HG03460 (cell line): Measurements from ENCODE around the gene NUP214.
"Not testable (repeated sequence)": the region's sequence is repeated elsewhere in the genome, so short reads cannot be mapped to it uniquely, and the experiment has no call there.

Experiments used
- ATAC-seq: cut with Tn5 transposase; IDR thresholded peaks from one replicate; pipeline ENCODE4 v1.9.1; 2021; ENCODE audit not compliant: unreplicated experiment

The NUP214 gene

DNA sequence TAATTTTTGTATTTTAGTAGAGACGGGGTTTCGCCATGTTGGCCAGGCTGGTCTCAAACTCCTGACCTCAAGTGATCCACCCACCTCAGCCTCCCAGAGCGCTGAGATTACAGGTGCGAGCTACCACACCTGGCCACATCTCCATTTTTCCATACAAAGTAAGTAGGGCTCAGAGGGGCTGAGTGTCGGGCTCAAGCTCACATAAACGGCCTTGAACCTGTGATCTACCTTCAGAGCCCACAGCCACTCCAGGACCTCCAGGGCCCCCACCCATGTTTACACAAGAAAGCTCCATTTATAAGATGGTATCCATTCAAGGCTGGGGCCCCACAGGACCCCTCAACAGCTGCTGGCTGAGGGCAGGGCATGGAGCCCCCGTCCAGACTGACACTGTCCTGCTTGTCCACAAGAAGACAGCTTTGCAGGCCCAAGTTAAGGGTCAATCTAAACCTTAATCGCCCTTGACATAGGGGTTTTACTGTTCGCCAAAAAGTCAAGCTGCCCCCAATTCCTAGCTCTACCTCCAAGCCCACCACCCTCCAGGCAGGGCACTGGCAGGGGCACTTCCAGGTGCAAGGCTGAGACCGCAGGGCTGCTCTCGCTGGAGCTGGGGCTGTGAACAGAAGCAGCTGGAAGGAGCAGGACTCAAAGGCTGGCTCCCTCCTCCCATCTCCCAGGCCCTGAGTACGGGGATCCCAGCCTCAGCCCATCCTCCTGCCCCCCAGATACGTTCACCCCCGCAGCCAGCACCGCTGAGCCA lies 132.1 kb downstream of the NUP214 start:
- no peak for ATAC-seq

DNA sequence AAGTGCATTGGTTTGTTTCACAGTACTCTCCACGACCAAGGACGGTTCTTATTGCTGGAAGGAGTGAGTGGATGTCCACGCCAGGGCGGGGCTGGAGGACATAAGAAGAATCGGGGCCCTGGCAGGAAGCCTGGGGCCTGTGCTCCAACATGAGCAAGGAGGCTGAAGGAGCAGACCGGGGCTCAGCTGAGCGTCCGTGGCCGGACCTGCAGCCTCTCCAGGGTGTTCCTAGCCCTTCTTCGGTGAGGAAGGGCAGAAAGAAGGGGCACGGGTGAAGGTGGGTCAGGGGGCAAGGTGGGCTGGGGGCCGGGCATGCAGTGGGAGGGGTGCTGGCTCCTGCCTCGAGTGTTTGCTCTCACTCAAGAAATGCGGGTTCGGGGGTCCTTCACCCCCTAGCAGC lies 132.8 kb downstream of the NUP214 start:
- ATAC-seq, result no peak

DNA sequence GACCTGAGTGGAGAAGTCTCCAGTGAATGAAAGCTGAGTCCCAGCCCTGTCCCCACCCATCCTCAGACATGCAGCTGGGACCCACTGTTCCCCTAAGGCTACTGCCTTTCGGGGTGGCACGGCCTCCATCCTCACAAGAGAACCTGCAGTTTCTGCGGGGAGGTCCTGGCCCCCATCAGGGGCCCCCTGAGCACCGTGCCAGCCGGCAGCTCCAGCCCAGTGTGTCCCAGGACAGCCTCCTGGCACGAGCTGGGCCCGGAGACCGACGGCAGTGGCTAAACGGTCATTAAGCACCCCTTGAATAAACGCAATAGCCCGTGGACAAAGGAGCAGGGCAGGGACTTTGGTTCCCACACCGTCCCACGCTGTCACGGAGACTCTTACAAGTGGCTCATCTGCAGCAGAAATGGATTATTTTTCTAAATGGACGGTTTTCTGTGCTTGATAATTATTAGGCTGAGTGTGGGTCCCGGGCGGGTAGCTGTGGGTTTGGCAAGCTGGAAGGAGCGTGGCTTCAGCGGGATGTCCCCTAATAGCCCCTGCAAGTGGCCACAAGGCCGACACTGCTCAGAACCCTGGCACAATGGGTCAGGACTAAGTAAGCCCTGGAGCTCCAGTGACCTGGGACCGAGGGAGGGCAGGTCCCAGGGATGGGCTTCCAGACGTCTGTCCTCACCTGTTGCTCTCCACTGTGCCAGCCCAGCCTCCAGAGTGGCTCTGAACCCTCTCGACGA lies 133.5 kb downstream of the NUP214 start:
- no peak for ATAC-seq

DNA sequence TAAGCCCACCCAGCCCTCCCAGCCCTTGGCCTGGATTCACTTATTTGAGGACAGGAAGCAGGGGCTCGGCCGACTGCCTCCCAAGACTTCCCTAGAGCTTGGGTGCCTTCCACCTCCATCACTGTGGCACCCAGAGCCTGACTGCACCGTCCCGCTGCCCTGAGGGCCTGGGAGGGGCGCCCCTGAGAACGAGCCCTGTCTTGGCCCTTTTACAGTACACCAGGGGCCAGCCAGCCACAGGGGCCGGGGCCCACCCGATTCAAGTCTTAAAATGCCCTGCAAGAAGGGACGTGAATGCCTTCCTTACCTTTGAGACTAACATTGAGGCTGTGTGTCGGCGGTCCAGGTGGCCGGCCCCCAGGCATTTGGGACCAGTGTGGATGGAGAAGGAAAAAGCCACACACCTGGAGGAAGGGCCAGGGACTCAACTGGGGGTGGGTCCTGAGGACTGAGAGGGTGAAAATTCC lies 134.1 kb downstream of the NUP214 start:
- no peak for ATAC-seq

DNA sequence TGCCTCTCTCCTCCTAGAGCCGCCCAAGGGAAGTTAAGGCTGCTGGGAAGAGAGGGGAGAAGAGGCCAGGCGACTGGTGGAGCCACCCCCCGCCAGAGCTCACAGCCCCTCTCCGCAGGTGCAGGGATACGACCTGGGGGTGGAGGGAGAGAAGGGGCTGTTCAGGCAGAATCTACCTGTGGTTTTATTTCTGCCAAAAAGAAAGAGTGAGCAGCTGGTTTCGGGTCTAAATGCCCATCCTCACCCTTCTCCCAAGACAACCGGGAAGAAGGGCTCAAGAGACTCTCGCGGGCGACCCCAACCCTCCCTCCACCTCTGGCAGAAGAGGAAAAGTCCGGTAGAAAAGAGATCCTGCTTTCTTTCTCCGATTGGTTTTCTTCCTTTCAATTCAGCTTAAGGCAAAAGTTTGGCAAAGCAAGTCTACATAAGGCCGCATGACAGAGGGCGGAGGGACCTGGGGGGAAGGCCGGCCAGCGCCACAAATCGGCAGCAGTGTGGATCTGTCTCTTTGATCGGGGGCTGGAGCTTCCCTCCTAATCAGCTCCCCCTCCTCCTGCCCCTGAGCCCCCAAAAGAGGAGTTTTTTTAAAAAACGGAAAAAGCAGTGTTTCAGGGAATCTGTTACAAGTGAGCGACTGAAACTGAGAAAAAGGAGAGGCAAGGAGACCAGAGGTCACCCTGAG lies 134.7 kb downstream of the NUP214 start:
- ATAC-seq, result no peak

DNA sequence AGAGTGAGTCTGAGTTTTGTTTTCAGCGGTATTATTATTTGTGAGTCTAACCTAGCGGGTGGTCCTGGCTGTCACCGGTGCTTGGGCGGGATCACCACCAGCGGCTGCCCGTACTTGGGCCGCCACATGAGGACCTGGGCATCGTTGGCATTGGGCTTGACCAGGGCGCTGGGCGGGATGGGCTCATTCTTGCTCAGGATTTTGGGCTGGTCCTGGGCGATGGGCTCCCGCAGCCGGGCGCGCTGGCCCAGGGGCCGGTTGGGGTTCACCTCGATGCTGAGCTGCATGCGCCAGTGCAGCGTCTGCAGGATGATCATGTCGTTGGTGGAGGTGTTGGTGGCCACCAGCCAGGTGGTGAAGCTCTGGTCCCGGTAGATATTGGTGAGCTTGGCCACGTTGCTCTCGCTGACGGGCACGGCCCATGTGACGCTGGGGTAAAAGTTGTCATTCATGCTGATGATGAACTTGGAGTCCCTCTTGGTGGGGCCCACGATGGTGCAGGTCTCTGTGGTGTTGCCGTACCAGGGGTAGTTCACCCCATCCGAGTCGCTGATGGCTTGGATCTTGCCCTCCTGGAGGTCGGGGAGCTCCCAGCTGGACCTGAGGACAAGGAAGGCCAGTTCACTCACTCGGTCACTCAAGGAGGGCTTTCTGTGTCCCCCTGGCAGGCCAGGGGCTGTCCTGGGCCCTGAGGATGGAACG lies 135.5 kb downstream of the NUP214 start:
- ATAC-seq, result no peak

DNA sequence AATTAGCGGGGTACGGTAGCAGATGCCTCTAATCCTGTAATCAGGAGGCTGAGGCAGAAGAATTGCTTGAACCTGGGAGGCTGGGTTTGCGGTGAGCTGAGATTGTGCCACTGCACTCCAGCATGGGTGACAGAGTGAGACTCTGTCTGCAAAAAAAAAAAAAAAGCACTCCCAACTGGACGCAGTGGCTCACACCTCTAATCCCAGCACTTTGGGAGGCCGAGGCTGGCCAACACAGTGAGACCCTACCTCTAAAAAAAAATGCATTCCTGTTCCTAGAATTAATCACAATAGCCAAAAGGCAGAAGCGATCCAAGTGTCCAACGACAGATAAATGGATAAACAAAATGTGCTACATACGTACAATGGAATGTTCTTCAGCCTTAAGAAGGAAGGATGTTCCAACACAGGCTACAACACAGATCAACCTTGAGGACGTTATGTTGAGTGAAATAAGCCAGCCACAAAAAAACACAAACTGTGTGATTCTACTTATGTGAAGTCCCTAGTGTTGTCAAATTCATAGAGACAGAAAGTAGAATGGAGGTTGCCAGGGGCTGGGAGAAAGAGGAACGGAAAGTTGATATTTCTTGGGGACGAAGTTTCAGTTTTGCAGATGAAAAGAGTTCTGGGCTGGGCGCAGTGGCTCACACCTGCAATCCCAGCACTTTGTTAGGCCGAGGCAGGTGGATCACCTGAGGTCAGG lies 137.1 kb downstream of the NUP214 start:
- ATAC-seq, result no peak

DNA sequence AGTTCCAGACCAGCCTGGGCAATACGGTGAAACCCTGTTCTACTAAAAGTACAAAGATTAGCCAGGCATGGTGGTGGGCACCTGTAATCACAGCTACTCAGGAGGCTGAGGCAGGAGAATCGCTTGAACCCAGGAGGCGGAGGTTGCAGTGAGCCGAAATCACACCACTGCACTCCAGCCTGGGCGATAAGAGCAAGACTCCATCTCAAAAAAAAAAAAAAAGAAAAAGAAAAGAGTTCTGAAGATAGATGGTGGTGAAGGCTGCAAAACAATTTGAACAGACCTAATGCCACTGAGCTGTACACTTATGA lies 137.6 kb downstream of the NUP214 start:
- not testable (repeated sequence) for ATAC-seq

DNA sequence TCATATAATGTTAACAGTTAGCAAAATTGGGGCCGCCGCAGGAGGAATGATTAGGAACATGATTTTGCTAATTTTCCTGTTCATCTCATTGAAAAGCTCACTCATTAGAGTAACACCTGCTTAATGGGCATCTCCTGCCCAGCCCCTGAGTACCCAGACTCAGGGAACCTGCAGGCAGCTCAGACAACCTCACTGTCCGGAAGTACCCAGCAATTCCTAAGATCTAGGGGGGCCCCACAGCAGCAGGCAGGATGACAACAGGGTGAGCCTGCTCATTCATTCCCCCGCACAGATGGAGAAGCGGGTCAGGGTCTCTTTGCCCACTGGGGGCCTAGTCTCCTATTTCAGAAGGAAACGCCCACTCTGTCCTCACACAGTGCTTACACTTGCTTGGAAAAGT lies 138.3 kb downstream of the NUP214 start:
- no peak for ATAC-seq

DNA sequence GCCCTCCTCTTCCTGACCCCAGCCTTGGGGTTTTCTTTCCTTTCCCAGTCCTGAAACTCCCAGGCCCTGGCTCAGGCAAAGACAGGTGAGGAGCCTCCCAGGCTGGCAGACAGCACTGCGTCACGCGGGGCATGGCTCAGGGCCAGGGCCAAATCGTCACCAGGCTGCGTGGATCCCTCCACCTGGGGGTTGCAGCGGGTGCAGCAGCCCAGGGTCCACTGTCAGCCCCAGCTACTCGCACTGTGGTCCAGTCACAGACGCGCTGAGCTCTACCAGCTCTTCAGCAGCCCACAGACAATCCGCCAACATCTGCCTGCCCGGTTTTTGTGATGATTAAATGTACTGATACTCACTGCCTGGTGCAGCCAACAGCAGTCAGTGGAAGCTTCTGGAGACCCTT lies 138.8 kb downstream of the NUP214 start:
- no peak for ATAC-seq

DNA sequence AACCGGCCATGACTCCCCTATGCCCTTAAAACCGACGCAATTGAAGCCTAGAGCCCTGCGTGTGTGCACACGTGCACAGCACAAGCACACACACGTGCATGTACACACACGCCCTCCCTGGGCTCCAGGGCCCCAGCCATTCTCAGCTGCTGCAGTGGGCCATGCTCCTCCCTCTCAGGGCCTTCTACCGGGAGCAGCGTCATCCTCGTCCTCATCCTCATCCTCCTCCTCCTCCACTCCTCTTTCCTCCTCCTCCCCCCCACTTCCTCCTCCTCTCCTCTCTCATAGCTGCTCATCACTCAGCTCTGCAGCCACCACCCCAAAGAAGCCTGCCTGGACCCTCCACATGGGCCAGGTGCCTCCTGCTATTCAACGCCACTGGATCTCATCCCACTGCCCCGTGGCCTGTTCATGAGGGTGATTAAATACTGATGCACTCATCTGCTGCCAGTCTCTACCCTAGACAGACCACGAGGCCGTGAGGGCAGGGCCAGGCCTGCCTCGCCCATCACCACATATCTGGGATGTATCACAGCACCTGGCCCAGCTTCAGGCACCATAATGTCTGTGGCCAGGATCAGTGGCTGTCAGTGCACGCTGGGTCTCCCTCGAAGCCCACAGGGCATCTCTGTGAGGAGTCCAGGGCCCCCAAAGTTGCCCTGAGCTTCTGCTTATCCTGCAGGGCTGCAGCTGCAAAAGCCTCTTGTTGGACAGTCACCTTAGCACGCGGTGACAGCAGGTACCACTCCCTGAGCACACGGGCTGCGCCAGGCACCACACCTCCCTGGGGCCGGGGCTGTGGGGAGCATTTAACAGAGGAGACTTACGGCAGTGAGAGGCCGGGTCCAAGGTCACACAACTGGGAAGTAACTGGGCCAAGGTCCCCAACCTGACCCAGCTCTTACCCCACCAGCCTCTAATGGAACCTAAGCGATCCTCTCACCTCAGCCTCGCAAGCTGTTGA lies 141.2 kb downstream of the NUP214 start:
- ATAC-seq, result no peak

DNA sequence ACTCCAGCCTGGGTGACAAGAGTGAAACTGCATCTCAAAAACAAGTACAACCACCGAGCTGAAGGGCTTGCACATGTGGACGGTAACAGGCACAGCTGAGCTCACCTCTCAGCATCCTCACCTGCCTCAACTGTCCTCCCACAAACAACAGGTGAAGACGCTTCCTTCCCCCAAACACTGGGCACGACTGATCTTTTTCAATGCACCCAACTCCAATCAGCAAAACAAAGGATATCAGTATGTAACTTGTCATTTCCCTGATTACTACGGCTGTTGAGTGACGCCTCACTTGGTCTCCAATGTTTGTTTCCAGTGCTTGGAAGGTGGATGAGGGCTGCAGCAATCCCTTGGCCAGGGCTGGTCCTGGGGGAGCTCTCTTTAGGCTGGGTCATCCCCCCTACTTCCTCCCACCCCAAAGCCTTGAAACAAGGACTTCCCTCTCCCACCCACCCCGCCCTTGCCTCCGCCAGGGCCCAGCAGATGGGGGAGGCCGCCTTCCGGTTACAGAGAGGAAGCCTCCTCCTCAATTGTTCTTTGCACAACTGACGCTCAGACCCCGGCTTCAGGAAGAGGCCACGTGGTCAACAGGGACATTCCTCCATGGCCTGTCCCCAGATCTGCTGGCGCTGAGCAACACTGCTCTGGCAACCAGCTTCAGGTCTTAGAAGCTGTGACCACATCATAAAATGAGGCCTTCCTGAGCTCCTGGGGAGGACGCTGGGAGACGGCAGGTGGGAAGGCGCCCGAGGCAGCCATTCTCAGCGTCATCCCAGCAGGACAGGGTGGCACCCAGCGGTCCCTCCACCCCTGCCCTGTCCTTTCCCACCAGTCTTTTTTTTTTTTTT lies 145.0 kb downstream of the NUP214 start:
- no peak for ATAC-seq

DNA sequence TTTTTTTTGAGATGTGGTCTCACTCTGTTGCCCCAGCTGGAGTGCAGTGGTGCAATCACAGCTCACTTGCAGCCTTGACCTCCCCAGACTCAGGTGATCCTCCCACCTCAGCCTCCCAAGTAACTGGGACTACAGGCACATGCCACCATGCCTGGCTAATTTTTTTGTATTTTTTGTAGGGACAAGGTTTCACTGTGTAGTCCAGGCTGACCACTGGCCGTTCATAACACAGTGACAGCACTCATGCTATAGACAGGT lies 145.6 kb downstream of the NUP214 start:
- ATAC-seq, result not testable (repeated sequence)

DNA sequence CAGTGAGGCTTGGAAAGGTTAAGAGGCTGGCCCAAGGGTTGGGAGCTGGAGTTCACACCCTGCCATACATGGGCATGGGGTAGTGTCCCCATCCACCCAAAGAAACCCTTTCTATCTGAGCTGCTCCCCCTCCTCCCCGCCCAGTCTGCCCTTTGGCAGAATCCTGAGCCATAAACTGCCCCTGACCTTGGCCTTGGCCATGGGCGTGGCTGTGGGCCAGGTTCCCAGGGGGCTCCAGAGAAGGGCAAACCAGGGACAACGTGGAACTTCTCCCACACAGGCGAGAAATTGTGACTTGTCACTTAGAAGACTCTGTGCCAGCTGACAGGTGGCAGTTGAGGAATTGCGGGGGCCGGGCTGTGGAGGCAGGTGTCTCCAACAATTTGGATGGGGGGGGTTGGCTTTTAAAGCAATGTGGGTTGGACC lies 146.1 kb downstream of the NUP214 start:
- ATAC-seq, result no peak

DNA sequence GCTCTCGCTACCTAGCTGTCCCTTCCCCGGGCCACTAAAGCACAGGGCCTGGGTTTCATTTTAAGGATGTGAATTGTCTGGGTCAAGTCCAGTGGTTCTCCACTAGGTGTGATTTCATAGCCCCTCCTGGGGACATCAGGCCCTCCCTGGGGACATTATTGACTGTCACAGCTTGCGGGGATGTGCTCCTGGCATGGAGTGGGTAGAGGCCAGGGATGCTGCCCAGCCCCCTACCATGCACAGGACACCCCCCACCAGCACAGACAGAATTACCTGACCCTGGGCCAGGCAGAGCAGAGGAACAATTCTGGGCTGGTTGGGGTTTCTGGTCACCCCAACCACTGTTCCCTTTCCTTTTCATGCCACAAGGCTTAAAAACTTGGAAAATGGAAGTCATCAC lies 146.8 kb downstream of the NUP214 start:
- ATAC-seq, result no peak

DNA sequence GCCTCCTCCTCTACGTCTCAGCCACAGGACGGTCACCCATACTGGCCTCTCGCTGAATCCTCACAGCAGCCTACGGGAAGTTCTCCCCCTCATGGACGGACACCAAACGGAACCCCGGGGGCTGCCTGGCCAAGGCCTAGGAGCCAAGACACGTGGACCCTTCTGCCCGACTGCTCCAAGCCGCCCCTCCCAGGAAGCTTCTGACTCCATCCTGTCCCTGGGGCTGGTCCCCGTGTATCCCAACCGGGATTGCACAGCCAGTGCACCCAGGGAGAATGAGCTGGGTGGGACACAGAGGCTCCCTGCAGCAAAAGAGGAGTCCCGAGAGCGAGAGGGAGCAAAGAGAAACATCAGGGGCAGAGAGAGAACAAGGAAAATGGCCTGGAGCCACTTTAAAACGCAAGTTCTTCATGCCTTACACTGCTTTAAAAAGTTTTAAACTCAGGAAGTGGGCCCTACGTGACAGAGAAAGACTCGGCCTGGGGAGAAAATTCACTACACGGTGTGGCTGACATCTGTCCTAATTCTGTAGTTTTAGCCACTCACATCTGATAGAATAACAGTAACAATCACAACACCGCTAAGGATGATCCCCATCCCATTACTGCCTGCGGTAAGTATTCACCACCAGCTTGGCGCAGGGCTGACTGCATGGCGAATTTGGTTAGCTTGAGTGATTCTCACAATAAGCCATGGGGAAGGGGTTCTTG lies 147.9 kb downstream of the NUP214 start:
- ATAC-seq, result no peak

DNA sequence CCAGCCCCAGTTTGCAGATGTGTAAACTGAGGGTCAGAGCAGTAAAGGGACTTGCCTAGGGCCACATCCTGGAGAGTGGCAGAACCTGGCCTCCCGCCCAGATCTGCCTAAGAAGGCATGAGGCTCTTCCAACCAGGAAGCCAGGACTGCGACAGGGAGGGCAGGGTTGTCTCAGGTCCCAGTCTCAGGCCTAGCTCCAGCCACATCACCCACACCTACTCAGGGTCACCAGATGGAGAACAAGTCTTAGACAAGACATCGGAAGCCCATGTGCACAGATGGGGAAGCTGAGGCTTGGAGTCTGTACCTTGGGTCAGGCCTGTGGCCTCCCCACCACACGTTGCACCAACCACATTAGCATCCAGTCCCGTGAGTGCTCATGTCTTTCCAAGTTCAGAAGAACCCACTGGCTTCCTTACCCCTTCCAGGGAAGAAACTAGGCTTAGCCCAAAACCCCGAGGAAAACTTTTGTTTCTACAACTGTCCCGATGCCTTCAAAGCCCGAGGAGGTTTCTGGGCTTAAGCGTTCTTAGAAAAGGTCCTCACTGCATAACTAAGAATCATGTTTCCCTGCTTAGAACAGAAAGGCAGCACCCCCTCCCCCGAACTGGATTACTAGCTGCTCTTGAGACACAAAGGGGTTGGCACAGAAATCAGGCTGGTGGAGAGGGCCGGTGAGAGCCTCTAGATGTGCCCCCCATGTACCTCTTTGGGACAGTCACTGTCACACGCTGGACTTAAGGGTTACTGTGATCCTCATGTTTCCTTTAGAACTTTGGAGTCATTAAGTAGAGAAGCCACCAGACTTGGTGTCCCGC lies 148.7 kb downstream of the NUP214 start:
- no peak for ATAC-seq
